ENCODE measurements around the gene PNKD. TPM values are rescaled to one million over a fixed set of nuclear protein-coding genes. Genes with fewer than 3 reads are reported as not detected.

The PNKD gene
- total and polyA plus RNA-seq, 2 experiments from 2014 or later = 28.2 to 83.3 TPM

DNA sequence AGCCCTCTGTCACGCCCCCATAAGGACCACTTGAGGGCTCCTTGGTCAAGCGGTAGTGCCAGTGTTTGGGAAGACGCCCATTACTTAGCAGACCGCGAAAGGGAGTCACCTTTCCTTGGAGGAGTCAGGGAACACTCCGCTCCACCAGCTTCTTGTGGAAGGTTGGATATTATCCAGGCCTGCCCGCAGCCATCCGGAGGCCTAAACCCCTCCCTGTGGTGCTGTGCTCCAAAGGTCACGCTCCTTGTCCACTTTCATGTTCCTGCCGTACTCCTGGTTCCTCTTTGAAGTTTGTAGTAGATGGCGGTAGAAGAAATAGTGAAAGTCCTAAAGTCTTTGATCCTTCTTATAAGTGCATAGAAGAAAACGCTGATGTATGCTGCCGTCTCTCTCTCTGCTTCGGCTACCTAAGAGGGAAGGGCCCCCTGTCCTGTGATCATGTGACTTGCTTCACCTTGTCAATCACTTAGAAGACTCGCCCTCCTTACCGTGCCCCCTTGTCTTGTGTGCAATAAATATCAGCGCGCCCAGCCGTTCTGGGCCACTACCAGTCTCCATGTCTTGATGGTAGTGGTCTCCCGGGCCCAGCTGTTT lies 84.6 kb downstream of the PNKD start:
- peaks cover 20% of the 10 kb centered on the region for H3K9me3 Mint-ChIP-seq
- Histone ChIP-seq H3K27ac (ENCODE audit: low read depth) (no peak overlapping the region), H3K79me2 (replicated peaks; ENCODE audit: insufficient read depth) (no peaks in the 10 kb centered on the region), H3K4me3 (no peak overlapping the region), H3K9me2 (ENCODE audit: insufficient read depth) (no peaks in the 10 kb centered on the region), H3K4me2 (no peak overlapping the region), H4K20me1 (replicated peaks; ENCODE audit: insufficient read depth) (no peaks in the 10 kb centered on the region), H2AFZ (no peak overlapping the region), H3K36me3 (ENCODE audit: insufficient read depth) (no peaks in the 10 kb centered on the region), H3F3A (replicated peaks; ENCODE audit: low read depth) (no peaks in the 10 kb centered on the region), H3K27me3 (ENCODE audit: insufficient read depth) (no peaks in the 10 kb centered on the region), H3K4me1 (ENCODE audit: insufficient read depth) (no peaks in the 10 kb centered on the region)
- peaks cover 14% of the 10 kb centered on the region; the same call in 2 of the 3 replicates for H3K4me1 Mint-ChIP-seq
- ATAC-seq (no peak), DNase-seq (ENCODE audit: low spot score) (no peak)
- peaks cover 8% of the 10 kb centered on the region; the same call in 2 of the 3 replicates for H3K36me3 Mint-ChIP-seq (ENCODE audit: low read depth)
- H3K4me3 Mint-ChIP-seq = no peak overlapping the region
- TF ChIP-seq, protein P1, sequence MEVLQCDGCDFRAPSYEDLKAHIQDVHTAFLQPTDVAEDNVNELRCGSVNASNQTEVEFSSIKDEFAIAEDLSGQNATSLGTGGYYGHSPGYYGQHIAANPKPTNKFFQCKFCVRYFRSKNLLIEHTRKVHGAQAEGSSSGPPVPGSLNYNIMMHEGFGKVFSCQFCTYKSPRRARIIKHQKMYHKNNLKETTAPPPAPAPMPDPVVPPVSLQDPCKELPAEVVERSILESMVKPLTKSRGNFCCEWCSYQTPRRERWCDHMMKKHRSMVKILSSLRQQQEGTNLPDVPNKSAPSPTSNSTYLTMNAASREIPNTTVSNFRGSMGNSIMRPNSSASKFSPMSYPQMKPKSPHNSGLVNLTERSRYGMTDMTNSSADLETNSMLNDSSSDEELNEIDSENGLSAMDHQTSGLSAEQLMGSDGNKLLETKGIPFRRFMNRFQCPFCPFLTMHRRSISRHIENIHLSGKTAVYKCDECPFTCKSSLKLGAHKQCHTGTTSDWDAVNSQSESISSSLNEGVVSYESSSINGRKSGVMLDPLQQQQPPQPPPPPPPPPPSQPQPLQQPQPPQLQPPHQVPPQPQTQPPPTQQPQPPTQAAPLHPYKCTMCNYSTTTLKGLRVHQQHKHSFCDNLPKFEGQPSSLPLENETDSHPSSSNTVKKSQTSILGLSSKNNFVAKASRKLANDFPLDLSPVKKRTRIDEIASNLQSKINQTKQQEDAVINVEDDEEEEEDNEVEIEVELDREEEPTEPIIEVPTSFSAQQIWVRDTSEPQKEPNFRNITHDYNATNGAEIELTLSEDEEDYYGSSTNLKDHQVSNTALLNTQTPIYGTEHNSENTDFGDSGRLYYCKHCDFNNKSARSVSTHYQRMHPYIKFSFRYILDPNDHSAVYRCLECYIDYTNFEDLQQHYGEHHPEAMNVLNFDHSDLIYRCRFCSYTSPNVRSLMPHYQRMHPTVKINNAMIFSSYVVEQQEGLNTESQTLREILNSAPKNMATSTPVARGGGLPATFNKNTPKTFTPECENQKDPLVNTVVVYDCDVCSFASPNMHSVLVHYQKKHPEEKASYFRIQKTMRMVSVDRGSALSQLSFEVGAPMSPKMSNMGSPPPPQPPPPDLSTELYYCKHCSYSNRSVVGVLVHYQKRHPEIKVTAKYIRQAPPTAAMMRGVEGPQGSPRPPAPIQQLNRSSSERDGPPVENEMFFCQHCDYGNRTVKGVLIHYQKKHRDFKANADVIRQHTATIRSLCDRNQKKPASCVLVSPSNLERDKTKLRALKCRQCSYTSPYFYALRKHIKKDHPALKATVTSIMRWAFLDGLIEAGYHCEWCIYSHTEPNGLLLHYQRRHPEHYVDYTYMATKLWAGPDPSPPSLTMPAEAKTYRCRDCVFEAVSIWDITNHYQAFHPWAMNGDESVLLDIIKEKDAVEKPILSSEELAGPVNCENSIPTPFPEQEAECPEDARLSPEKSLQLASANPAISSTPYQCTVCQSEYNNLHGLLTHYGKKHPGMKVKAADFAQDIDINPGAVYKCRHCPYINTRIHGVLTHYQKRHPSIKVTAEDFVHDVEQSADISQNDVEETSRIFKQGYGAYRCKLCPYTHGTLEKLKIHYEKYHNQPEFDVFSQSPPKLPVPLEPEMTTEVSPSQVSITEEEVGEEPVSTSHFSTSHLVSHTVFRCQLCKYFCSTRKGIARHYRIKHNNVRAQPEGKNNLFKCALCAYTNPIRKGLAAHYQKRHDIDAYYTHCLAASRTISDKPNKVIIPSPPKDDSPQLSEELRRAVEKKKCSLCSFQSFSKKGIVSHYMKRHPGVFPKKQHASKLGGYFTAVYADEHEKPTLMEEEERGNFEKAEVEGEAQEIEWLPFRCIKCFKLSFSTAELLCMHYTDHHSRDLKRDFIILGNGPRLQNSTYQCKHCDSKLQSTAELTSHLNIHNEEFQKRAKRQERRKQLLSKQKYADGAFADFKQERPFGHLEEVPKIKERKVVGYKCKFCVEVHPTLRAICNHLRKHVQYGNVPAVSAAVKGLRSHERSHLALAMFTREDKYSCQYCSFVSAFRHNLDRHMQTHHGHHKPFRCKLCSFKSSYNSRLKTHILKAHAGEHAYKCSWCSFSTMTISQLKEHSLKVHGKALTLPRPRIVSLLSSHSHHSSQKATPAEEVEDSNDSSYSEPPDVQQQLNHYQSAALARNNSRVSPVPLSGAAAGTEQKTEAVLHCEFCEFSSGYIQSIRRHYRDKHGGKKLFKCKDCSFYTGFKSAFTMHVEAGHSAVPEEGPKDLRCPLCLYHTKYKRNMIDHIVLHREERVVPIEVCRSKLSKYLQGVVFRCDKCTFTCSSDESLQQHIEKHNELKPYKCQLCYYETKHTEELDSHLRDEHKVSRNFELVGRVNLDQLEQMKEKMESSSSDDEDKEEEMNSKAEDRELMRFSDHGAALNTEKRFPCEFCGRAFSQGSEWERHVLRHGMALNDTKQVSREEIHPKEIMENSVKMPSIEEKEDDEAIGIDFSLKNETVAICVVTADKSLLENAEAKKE (CRISPR knock-in tag; IDR thresholded peaks at IDR 0.05) = no peak
- TF ChIP-seq STAT1 (IDR thresholded peaks at IDR 0.05; ENCODE audit: unreplicated experiment) = no peak
- peaks cover 12% of the 10 kb centered on the region for H3K27me3 Mint-ChIP-seq (ENCODE audit: insufficient read depth, low read depth, poor library complexity)
- H3K27ac Mint-ChIP-seq = no peak overlapping the region

DNA sequence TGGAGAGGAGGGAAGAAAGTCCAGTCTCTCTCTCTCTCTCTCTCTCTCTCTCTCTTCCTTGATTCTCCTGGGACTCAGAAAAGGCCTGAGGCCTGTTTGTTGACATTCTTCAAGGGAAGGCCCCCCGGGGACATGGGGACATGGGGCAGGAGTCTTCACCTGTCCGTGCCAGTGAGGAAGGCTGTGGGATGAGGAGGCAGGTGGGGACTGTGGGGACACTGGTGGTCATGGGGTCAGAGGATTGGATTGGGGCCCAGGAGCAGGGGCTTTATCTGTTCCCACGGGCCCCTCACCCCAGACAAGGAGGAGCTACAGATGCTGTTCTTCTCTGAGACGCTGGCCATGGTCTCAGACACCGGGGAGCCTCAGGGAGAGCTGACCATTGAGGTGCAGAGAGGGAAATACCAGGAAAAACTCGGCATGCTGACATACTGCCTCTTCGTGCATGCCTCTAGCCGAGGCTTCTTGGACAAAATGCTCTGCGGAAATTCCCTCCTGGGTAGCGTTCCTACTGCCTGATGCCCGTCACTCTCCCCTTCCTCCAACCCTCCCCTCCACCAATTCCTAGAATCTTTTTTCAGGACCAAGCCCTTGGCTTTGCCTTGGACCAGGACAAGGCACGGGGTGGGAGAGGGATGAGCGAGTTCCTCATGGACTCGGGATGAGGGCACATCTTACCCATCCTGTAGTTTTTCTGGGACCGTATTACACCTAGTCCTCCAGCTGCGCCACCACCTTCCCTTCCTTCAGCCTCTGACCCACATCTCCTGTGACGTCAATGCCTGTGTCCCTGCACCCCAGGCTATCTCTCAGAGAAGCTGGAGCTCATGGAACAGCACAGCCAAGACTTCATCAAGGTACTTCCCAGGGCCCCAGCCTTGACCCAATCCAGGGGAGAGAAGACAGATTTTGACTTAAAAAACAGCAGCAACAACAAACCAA lies 87.2 kb downstream of the PNKD start:
- no peak overlapping the region; the same call in 2 of the 3 replicates for H3K4me3 Mint-ChIP-seq
- DNase-seq (ENCODE audit: low spot score) = no peak
- Histone ChIP-seq H3K4me1 (ENCODE audit: insufficient read depth) (no peaks in the 10 kb centered on the region), H3K27me3 (ENCODE audit: insufficient read depth) (no peaks in the 10 kb centered on the region), H3K4me2 (no peak overlapping the region), H3F3A (replicated peaks; ENCODE audit: low read depth) (no peaks in the 10 kb centered on the region), H3K36me3 (ENCODE audit: insufficient read depth) (no peaks in the 10 kb centered on the region), H3K9me2 (ENCODE audit: insufficient read depth) (no peaks in the 10 kb centered on the region), H3K79me2 (replicated peaks; ENCODE audit: insufficient read depth) (no peaks in the 10 kb centered on the region), H3K27ac (ENCODE audit: low read depth) (no peak overlapping the region), H3K4me3 (no peak overlapping the region), H4K20me1 (replicated peaks; ENCODE audit: insufficient read depth) (no peaks in the 10 kb centered on the region), H2AFZ (peak overlapping the region; percentile 53)
- H3K27me3 Mint-ChIP-seq (ENCODE audit: insufficient read depth, low read depth, poor library complexity) = peaks cover 18% of the 10 kb centered on the region
- peaks cover 14% of the 10 kb centered on the region; the same call in 2 of the 3 replicates for H3K4me1 Mint-ChIP-seq
- H3K36me3 Mint-ChIP-seq (ENCODE audit: low read depth) = no peaks in the 10 kb centered on the region
- H3K9me3 Mint-ChIP-seq = peaks cover 3% of the 10 kb centered on the region; the same call in 1 of the 3 replicates
- ATAC-seq = peak; percentile 21
- no peak overlapping the region for H3K27ac Mint-ChIP-seq
- TF ChIP-seq REST (IDR thresholded peaks at IDR 0.05; ENCODE audit: unreplicated experiment) (no peak), CTCF (conservative IDR thresholded peaks at IDR 0.05; ENCODE audit: low read depth in 2 of 2) (no peak), POLR2AphosphoS5 (IDR thresholded peaks at IDR 0.05; ENCODE audit: low read depth) (no peak)
